ENCODE results near the gene SHKBP1. TPM values are rescaled to one million over a fixed set of nuclear protein-coding genes. Genes with fewer than 3 reads are reported as not detected.

Gene SHKBP1
- total and polyA plus RNA-seq, 2 of the 8 experiments (the other 6 are each of a cell fraction or from before 2014, with no cell fraction given): 74.6 to 98.8 TPM

GRCh38 chr19:40622773-40623075 lies 46.1 kb downstream of the SHKBP1 start:
- Histone ChIP-seq H3K18ac (ENCODE audit: extremely low read depth, low read length) (no peak overlapping the region), H4K20me1 (replicated peaks in 1 of 2; ENCODE audit: control insufficient read depth in 1 of 2, insufficient read depth in 2 of 2, low read length in 2 of 2) (peaks cover 0 to 5% of the 10 kb centered on the region in 2 experiments), H4K91ac (replicated peaks; ENCODE audit: insufficient read length, low read length) (no peak overlapping the region), H3K9ac (replicated peaks in 1 of 4; ENCODE audit: extremely low read depth in 1 of 4, low read depth in 3 of 4, low read length in 3 of 4) (no peak overlapping the region), H3K9me3 (ENCODE audit: insufficient read depth in 2 of 2, low read depth in 1 of 2, low read length in 1 of 2) (no peaks in the 10 kb centered on the region), H3K36me3 (ENCODE audit: control insufficient read depth in 2 of 4, insufficient read depth in 4 of 4, low read length in 3 of 4) (peaks cover 5 to 37% (median 17%) of the 10 kb centered on the region in 4 experiments), H3K23ac (ENCODE audit: insufficient read length) (no peak overlapping the region), H2BK20ac (ENCODE audit: low read length) (no peak overlapping the region), H2AFZ (ENCODE audit: low read length) (no peak overlapping the region), H2BK15ac (ENCODE audit: low read length) (no peak overlapping the region), H3K27ac (ENCODE audit: low read depth, low read length) (no peak overlapping the region), H3K79me2 (ENCODE audit: control insufficient read depth in 1 of 2, insufficient read depth in 2 of 2, low read length in 2 of 2) (no peaks in the 10 kb centered on the region), H2BK12ac (ENCODE audit: low read depth, low read length) (no peak overlapping the region), H2BK120ac (replicated peaks; ENCODE audit: low read depth, low read length) (no peak overlapping the region), H3K4me1 (replicated peaks in 1 of 4; ENCODE audit: control insufficient read depth in 3 of 4, insufficient read depth in 4 of 4, low read length in 3 of 4) (peaks cover 0 to 18% (median 8%) of the 10 kb centered on the region in 4 experiments; a peak in 6 of 7 replicates), H3K56ac (replicated peaks; ENCODE audit: insufficient read length, low read depth, low read length) (no peak overlapping the region), H2AK5ac (ENCODE audit: low read depth, low read length) (peak overlapping the region; percentile 24; the same call in 1 of the 2 replicates), H3K27me3 (replicated peaks in 1 of 4; ENCODE audit: control insufficient read depth in 3 of 4, extremely low read depth in 1 of 4, insufficient read depth in 3 of 4, low read length in 3 of 4) (no peaks in the 10 kb centered on the region; a peak in 1 of 7 replicates), H4K5ac (ENCODE audit: insufficient read length, low read depth, low read length) (no peak overlapping the region), H3K79me1 (ENCODE audit: low read depth, low read length) (no peaks in the 10 kb centered on the region), H2BK5ac (ENCODE audit: low read depth, low read length) (no peak overlapping the region), H3K4ac (replicated peaks; ENCODE audit: insufficient read length, low read depth, low read length) (no peak overlapping the region), H3K23me2 (ENCODE audit: low read depth, low read length) (peaks cover 2% of the 10 kb centered on the region; the same call in 1 of the 2 replicates), H3K4me2 (ENCODE audit: insufficient read depth in 1 of 2, low read depth in 2 of 2, low read length in 2 of 2) (peak overlapping the region in 1 of 2 experiments; percentile 54; a peak in 1 of 4 replicates), H3K14ac (ENCODE audit: insufficient read length) (no peak overlapping the region), H3K4me3 (ENCODE audit: extremely low read depth in 1 of 4, insufficient read depth in 2 of 4, low read depth in 3 of 4, low read length in 4 of 4) (no peak overlapping the region), H4K8ac (ENCODE audit: extremely low read depth, insufficient read depth, low read length) (no peak overlapping the region)
- ChIA-PET CTCF (ENCODE audit: partially characterized antibody) (interaction anchor here (1.3 to 5.3 kb wide), 3 partner anchors 12 to 20 kb away, joined by 4 to 51 read pairs (median 10); no protein-coding TSS in a partner anchor), POLR2A (ENCODE audit: partially characterized antibody) (interaction anchor here (0.8 to 2.2 kb wide), 4 partner anchors 8 to 180 kb away, joined by 3 to 14 read pairs (median 4); no protein-coding TSS in a partner anchor)
- FAIRE-seq (no peak), DNase-seq (ENCODE audit: low read depth in 1 of 2, low spot score in 2 of 2) (no peak)
- TF ChIP-seq ASH2L (IDR thresholded peaks at IDR 0.05; ENCODE audit: low read length): no peak
- TF ChIP-seq HDAC6 (IDR thresholded peaks at IDR 0.05; ENCODE audit: low read depth, low read length): no peak
- no peak for TF ChIP-seq TCF12 (IDR thresholded peaks at IDR 0.05; ENCODE audit: low read depth, low read length)
- no peak for TF ChIP-seq CREB1 (IDR thresholded peaks at IDR 0.05)
- TF ChIP-seq E2F6 (IDR thresholded peaks at IDR 0.05): no peak
- TF ChIP-seq EGR1 (IDR thresholded peaks at IDR 0.05; ENCODE audit: borderline replicate concordance, low read depth, low read length): no peak
- no peak for TF ChIP-seq TEAD4 (IDR thresholded peaks at IDR 0.05; ENCODE audit: low read depth, low read length)
- no peak for TF ChIP-seq YY1 (IDR thresholded peaks at IDR 0.05; ENCODE audit: low read depth, low read length)
- no peak for TF ChIP-seq MAX (IDR thresholded peaks at IDR 0.05)
- WGBS, 2 experiments (ENCODE audit: extremely low coverage in 1 of 2, insufficient coverage in 1 of 2, insufficient read length in 1 of 2, insufficient replicate concordance in 2 of 2, low coverage in 1 of 2, low lambda C conversion rate in 2 of 2, missing lambda C conversion rate in 1 of 2): 88% methylated on average over 7 of the region's 7 CpGs; no CpG with 5 or more reads in 1 of the 2 experiments
